GM23338 (cell line): ENCODE results near the gene MRPL34. TPM values are rescaled to one million over a fixed set of nuclear protein-coding genes. Genes with fewer than 3 reads are reported as not detected.

Experiments
- ATAC-seq: fragments of 200-7000 bp; cut with Tn5 transposase; 3 replicates; pipeline ENCODE4 v1.9.1; 2020
- DNase-seq: peaks from one replicate; pipeline ENCODE4 v3.0.0-alpha.2; 2015; ENCODE audit warnings: low spot score
- H2AFZ ChIP-seq: fragments of 200-600 bp; sonication (generic); 2 replicates; pipeline ENCODE4 v1.8.0; 2016; ENCODE audit warnings: antibody characterized with exemption, mild to moderate bottlenecking, moderate library complexity
- H3F3A ChIP-seq: fragments of 200-600 bp; sonication (generic); replicated peaks from 2 replicates; pipeline ENCODE4 v1.8.0; 2017; ENCODE audit warnings: antibody characterized with exemption, mixed run types, low read depth
- H3K27ac ChIP-seq: fragments of 200-600 bp; sonication (generic); 2 replicates; pipeline ENCODE4 v1.6.1; 2016; ENCODE audit warnings: low read depth
- H3K27me3 ChIP-seq: fragments of 200-600 bp; sonication (generic); 2 replicates; pipeline ENCODE4 v1.8.0; 2016; ENCODE audit warnings: mild to moderate bottlenecking, mixed run types, moderate library complexity; ENCODE audit not compliant: insufficient read depth
- H3K36me3 ChIP-seq: fragments of 200-600 bp; sonication (generic); 2 replicates; pipeline ENCODE4 v1.8.0; 2016; ENCODE audit warnings: mild to moderate bottlenecking; ENCODE audit not compliant: insufficient read depth
- H3K4me1 ChIP-seq: fragments of 200-600 bp; sonication (generic); 2 replicates; pipeline ENCODE4 v1.8.0; 2016; ENCODE audit warnings: mild to moderate bottlenecking, moderate library complexity; ENCODE audit not compliant: insufficient read depth
- H3K4me2 ChIP-seq: fragments of 200-600 bp; sonication (generic); 2 replicates; pipeline ENCODE4 v1.7.1; 2017; ENCODE audit warnings: mixed run types
- H3K4me3 ChIP-seq: fragments of 200-600 bp; sonication (generic); 2 replicates; pipeline ENCODE4 v1.6.1; 2016; ENCODE audit warnings: mixed run types
- H3K79me2 ChIP-seq: fragments of 200-600 bp; sonication (generic); replicated peaks from 2 replicates; pipeline ENCODE4 v1.8.0; 2017; ENCODE audit warnings: mild to moderate bottlenecking; ENCODE audit not compliant: insufficient read depth
- H3K9me2 ChIP-seq: fragments of 200-600 bp; sonication (generic); 2 replicates; pipeline ENCODE4 v1.8.0; 2017; ENCODE audit not compliant: insufficient read depth
- H4K20me1 ChIP-seq: fragments of 200-600 bp; sonication (generic); replicated peaks from 2 replicates; pipeline ENCODE4 v1.8.0; 2017; ENCODE audit warnings: mild to moderate bottlenecking; ENCODE audit not compliant: insufficient read depth
- H3K27ac Mint-ChIP-seq: 2 replicates; pipeline ENCODE4 v1.8.0; 2020; ENCODE audit warnings: inconsistent platforms, mild to moderate bottlenecking, moderate library complexity, mixed read lengths
- H3K27me3 Mint-ChIP-seq: 3 replicates; pipeline ENCODE4 v1.8.0; 2022; ENCODE audit warnings: low read depth, mild to moderate bottlenecking, moderate library complexity, mixed read lengths, inconsistent platforms; ENCODE audit not compliant: insufficient read depth, poor library complexity
- H3K36me3 Mint-ChIP-seq: 3 replicates; pipeline ENCODE4 v1.8.0; 2021; ENCODE audit warnings: low read depth, mild to moderate bottlenecking, inconsistent platforms, moderate library complexity, mixed read lengths
- H3K4me1 Mint-ChIP-seq: 3 replicates; pipeline ENCODE4 v1.8.0; 2020; ENCODE audit warnings: mild to moderate bottlenecking, inconsistent platforms, mixed read lengths
- H3K4me3 Mint-ChIP-seq: 3 replicates; pipeline ENCODE4 v1.8.0; 2021; ENCODE audit warnings: moderate library complexity, mild to moderate bottlenecking, inconsistent platforms, mixed read lengths
- H3K9me3 Mint-ChIP-seq: 3 replicates; pipeline ENCODE4 v1.8.0; 2020; ENCODE audit warnings: moderate library complexity, mild to moderate bottlenecking, inconsistent platforms, mixed read lengths
- CTCF ChIP-seq, 2 experiments: fragments of 200-600 bp in 1 of 2; sonication (generic) in 1 of 2; conservative IDR thresholded peaks; 2 replicates each; pipeline versions ENCODE4 v1.5.1 to v1.6.1; 2016 to 2017; ENCODE audit warnings: antibody characterized with exemption in 2 of 2, low read depth in 2 of 2, mild to moderate bottlenecking in 2 of 2, moderate library complexity in 1 of 2
- EZH2 ChIP-seq: fragments of 200-600 bp; sonication (generic); IDR thresholded peaks from one replicate; pipeline ENCODE4 v1.8.0; 2017; ENCODE audit warnings: antibody characterized with exemption, mild to moderate bottlenecking, low read depth; ENCODE audit not compliant: unreplicated experiment
- NANOG ChIP-seq: IDR thresholded peaks from 2 replicates; pipeline ENCODE4 v1.6.1; 2016; ENCODE audit warnings: antibody characterized with exemption, borderline replicate concordance
- REST ChIP-seq: IDR thresholded peaks from one replicate; pipeline ENCODE4 v1.6.1; 2018; ENCODE audit warnings: antibody characterized with exemption; ENCODE audit not compliant: unreplicated experiment
- ZNF331 ChIP-seq: fragments of 250-450 bp; sonication (Bioruptor Pico); IDR thresholded peaks from 2 replicates; pipeline ENCODE4 v1.5.0; 2020; ENCODE audit warnings: low read depth, mild to moderate bottlenecking, moderate library complexity
- polyA plus RNA-seq: library from polyadenylated mRNA; unstranded; fragments of >200 nt; fragmentation: Nextera tagmentation; extraction: Ambion mirVana; gene quantifications from 2 replicates; pipeline ENCODE4 v1.2.1, GENCODE V29; 2016
- total RNA-seq: library from RNA; depleted of rRNA; stranded (reverse); fragments of >200 nt; shearing (Covaris generic); gene quantifications from 2 replicates; pipeline ENCODE4 v1.2.3, GENCODE V29; 2014

MRPL34 gene
- total and polyA plus RNA-seq, 2 experiments from 2014 or later = 59.9 to 266 TPM

- no peak for TF ChIP-seq EZH2
- TF ChIP-seq CTCF (conservative IDR thresholded peaks at IDR 0.05; ENCODE audit: low read depth in 2 of 2) = peak; percentile 40
- no peak for TF ChIP-seq ZNF331
- Histone ChIP-seq H3K27ac (peak overlapping the region; percentile 74; the same call in 1 of the 2 replicates), H2AFZ (no peak overlapping the region), H3K9me2 (no peaks in the 10 kb centered on the region), H3K79me2 (no peaks in the 10 kb centered on the region), H3K36me3 (peaks cover 6% of the 10 kb centered on the region; the same call in 1 of the 2 replicates), H3K4me3 (peak overlapping the region; percentile 46), H3K27me3 (no peaks in the 10 kb centered on the region), H3K4me2 (peak overlapping the region; percentile 72), H3F3A (peaks cover 19% of the 10 kb centered on the region; the same call in 1 of the 2 replicates), H4K20me1 (no peaks in the 10 kb centered on the region), H3K4me1 (peaks cover 26% of the 10 kb centered on the region; the same call in 1 of the 2 replicates)
- H3K27ac Mint-ChIP-seq = peak overlapping the region; percentile 82; the same call in 1 of the 2 replicates
- H3K9me3 Mint-ChIP-seq = no peaks in the 10 kb centered on the region
- DNase-seq = peak; percentile 93
- H3K4me1 Mint-ChIP-seq = peaks cover 29% of the 10 kb centered on the region; the same call in 2 of the 3 replicates
- peak; percentile 53 for ATAC-seq
- H3K27me3 Mint-ChIP-seq = peaks cover 22% of the 10 kb centered on the region
- H3K36me3 Mint-ChIP-seq = peaks cover 32% of the 10 kb centered on the region
- H3K4me3 Mint-ChIP-seq = peak overlapping the region; percentile 46
Observed at GRCh38 chr19:17340302-17340870, 34.7 kb downstream of the MRPL34 start.

- Histone ChIP-seq H3K79me2 (no peaks in the 10 kb centered on the region), H3K4me1 (peaks cover 26% of the 10 kb centered on the region; the same call in 1 of the 2 replicates), H2AFZ (no peak overlapping the region), H4K20me1 (no peaks in the 10 kb centered on the region), H3K27me3 (no peaks in the 10 kb centered on the region), H3K27ac (peak overlapping the region; percentile 74), H3K4me2 (peak overlapping the region; percentile 72), H3K9me2 (no peaks in the 10 kb centered on the region), H3K4me3 (peak overlapping the region; percentile 46), H3K36me3 (peaks cover 6% of the 10 kb centered on the region; the same call in 1 of the 2 replicates), H3F3A (peaks cover 15% of the 10 kb centered on the region; the same call in 1 of the 2 replicates)
- Mint-ChIP-seq H3K27me3 (peaks cover 22% of the 10 kb centered on the region), H3K27ac (peak overlapping the region; percentile 80; the same call in 1 of the 2 replicates), H3K36me3 (peaks cover 32% of the 10 kb centered on the region), H3K9me3 (no peaks in the 10 kb centered on the region), H3K4me1 (peaks cover 29% of the 10 kb centered on the region; the same call in 2 of the 3 replicates), H3K4me3 (peak overlapping the region; percentile 46; the same call in 2 of the 3 replicates)
- peak; percentile 76 for DNase-seq
- TF ChIP-seq REST (no peak), CTCF (conservative IDR thresholded peaks at IDR 0.05; ENCODE audit: low read depth in 2 of 2) (peak in 1 of 2 experiments; percentile 63; a peak in 3 of 4 replicates), NANOG (no peak)
- ATAC-seq = no peak; the same call in 2 of the 3 replicates
Observed at GRCh38 chr19:17340871-17341357, 35.2 kb downstream of the MRPL34 start.
